Fibroblast of peridontal ligament (primary cell): Measurements from ENCODE around the gene TRIP10.
"Not testable (repeated sequence)": the region's sequence is repeated elsewhere in the genome, so short reads cannot be mapped to it uniquely, and the experiment has no call there.

Source experiments
- DNase-seq: peaks from one replicate; pipeline ENCODE4 v3.0.0-alpha.2; 2010; ENCODE audit errors: extremely low read depth

The TRIP10 gene, protein sequence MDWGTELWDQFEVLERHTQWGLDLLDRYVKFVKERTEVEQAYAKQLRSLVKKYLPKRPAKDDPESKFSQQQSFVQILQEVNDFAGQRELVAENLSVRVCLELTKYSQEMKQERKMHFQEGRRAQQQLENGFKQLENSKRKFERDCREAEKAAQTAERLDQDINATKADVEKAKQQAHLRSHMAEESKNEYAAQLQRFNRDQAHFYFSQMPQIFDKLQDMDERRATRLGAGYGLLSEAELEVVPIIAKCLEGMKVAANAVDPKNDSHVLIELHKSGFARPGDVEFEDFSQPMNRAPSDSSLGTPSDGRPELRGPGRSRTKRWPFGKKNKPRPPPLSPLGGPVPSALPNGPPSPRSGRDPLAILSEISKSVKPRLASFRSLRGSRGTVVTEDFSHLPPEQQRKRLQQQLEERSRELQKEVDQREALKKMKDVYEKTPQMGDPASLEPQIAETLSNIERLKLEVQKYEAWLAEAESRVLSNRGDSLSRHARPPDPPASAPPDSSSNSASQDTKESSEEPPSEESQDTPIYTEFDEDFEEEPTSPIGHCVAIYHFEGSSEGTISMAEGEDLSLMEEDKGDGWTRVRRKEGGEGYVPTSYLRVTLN

GRCh38 chr19:6739390-6739882 is at the start of gene TRIP10:
Gene TRIP10, plus strand, starts transcription at chr19:6739680. Its CDS starts 82 bp downstream, at chr19:6739762.
- DNase-seq, result peak; percentile 73

DNA sequence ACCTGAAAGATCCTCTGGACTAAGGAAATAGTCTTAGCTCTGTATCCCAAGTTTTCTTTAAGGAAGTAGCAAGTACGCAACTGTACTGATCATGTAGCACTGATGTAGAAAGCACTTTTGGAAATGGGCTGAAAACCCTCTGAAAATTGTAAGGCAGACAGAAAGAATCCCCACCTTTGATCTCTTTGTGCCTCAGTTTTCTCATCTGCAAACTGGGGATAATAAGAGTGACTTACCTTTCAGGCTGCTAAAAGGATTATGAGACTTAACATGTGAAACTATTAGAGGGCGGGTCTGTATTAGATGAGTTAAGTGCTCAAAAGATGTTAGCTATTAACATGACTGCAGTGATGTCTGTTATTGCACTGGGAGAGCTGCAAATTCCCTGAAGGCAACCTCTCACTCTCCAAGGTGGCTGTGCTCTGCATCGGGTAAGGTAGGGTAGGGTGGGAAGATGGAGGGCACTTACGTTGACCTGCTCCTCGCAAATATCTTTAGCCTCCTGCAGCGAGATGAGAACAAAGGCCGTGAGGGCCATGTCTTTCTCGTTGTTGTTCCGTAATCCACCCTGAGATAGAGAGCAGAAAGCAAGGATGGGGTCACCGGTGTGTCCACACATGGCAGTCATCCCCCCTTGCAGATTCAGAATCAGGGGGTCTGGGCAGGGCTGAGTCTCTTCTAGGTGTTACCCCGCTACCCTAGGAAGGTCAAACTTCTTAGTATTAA is 49.2 kb upstream of the TRIP10 start:
- no peak for DNase-seq

GRCh38 chr19:6691342-6691741 is 48.1 kb upstream of the TRIP10 start:
- no peak for DNase-seq

DNA sequence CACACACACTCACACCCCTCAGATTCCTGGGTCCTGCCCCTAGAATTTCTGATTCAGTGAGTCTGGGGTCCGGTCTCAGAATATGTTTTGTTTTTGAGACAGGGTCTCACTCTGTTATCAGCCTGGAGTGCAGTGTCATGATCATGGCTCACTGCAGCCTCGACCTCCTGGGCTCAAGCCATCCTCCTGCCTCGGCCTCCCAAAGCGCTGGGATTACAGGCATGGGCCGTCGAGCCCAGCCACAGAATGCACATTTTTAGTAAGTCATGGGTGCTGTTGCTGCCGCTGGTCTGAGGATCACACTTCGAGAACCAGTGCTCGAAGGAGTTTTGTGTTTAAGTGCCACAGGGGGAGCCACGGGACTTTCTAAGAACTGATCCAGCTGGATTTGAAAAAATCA is 47.5 kb upstream of the TRIP10 start:
- DNase-seq, result no peak

- no peak for DNase-seq
Observed at GRCh38 chr19:6693056-6693471, 46.4 kb upstream of the TRIP10 start.

GRCh38 chr19:6693681-6694080 is 45.8 kb upstream of the TRIP10 start:
- DNase-seq, result no peak

- no peak for DNase-seq
Observed at GRCh38 chr19:6694147-6694815, 45.2 kb upstream of the TRIP10 start.

DNA sequence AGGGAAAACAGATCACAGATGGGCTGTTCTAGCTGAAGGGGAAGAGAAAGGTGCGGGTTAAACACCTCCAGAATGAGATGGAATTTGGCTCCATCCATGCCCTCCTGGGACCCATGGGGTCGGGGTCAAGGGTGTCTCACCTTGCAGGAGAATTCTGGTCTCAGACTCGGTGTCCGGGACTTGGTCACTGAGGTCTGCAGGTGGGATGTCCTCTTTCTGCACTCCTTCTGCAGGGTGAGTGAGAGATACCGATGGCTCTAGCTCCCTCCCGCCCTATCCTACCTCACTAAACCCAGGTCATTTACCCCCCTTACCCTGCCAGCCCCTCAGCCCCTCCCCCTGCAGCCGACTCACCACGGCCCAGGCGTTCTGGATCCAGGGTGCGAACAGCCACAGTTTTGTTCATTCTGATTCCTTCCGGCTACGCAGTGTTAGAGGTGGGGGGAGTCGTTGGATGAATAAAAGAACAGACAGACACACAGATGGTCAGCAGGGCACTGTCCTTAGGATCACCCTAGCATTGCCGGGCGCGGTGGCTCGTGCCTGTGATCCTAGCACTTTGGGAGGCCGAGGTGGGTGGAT is 43.1 kb upstream of the TRIP10 start:
- DNase-seq, result no peak

GRCh38 chr19:6697291-6697690 is 42.2 kb upstream of the TRIP10 start:
- no peak for DNase-seq

DNA sequence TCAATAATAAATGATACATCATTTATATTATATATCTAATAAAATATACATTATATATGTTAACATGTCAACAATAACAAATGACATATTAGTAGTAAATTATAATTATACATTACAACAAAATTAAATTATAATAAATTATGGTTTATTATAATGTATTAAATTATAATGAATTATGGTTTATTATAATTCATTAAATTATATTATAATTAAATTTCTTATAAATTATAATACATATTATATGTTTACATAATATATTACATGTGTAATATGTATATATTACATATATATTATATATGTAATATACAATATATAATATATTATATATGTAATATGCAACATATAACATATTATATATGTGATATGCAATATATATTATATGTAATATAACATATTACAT is 39.5 kb upstream of the TRIP10 start:
- DNase-seq, result no peak

GRCh38 chr19:6700586-6701316 is 38.7 kb upstream of the TRIP10 start:
- no peak for DNase-seq

- DNase-seq, result no peak
Observed at GRCh38 chr19:6705931-6706632, 33.4 kb upstream of the TRIP10 start.

DNA sequence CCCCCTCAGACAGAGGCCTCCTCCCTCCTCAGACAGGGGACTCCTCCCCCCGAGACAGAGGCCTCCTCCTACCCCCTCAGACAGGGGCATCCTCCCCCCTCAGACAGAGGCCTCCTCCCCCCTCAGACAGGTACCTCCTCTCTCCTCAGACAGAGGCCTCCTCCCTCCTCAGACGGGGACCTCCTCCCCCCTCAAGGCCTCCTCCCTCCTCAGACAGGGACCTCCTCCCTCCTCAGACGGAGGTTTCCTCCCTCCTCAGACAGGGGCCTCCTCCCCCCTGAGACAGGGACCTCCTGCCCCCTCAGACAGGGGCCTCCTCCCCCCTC is 32.9 kb upstream of the TRIP10 start:
- no peak for DNase-seq

- DNase-seq, result no peak
Observed at GRCh38 chr19:6707011-6707657, 32.3 kb upstream of the TRIP10 start.

DNA sequence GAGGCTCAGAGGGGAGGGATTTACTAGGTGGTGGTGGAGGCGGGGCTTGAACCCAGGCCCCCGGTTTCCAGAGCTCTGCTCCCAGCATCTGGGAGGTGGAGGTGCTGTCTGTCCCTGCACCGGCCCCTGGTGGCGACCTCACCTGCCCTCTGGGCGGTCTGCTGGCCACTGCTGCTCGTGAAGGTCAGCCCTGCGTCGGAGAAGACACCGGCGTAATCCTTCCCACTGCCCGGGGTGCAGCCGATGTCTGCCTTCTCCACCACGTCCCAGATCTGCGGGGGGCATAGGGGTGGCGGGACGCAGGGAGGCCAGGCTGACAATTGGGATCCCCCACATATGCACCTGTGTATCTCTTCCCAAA is 31.8 kb upstream of the TRIP10 start:
- DNase-seq, result no peak

- DNase-seq, result no peak
Observed at GRCh38 chr19:6708346-6708745, 31.1 kb upstream of the TRIP10 start.

- DNase-seq, result not testable (repeated sequence)
Observed at GRCh38 chr19:6708913-6709312, 30.6 kb upstream of the TRIP10 start.

DNA sequence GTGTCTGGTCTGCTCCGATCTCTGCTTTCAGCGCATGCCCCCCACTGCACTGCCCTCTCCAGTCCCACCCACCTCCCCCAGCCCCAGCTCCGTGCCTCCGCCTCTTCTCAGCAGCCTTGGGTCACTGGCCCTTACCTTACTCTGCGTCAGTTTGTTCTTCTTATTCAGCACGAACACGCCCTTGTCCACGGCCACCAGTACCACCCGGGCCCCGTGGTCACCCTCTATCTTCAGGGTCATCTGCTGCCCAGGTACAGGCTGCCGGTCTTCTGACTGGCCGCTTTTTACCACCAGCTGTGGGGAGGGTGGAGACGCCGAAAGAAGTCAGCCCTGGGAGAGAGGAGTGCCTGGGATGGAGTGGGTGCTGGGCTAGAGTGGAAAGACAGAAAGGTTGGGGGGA is 29.9 kb upstream of the TRIP10 start:
- DNase-seq, result no peak

GRCh38 chr19:6710273-6711077 is 29.0 kb upstream of the TRIP10 start:
- no peak for DNase-seq
